ENCODE results near the gene BLNK.
A peak's percentile ranks its signal among the peaks of the same experiment; 100 is the strongest.

BLNK gene

DNA sequence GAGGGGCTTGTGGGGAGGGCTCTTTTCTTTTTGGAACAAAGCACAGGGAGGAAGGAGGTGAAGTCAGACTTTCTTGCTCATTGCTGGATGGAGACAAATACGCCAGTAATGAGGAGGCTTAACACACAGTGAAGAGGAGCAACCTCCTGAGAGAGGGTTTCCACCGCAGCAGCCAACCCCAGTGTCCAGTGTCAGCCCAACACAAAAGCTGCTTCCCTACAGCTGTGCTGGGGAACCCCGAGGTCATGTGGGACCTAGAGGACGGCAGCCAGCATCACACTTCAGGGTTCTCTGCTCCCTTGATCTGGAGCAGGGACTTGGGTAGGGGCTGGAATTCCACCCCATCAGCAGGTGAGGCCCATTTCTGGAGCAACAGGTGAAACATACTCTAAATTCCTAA lies 7.7 kb downstream of the BLNK start:
- Mint-ChIP-seq H3K9me3 (no peaks in the 10 kb centered on the region), H3K4me3 (no peak overlapping the region)
- no peak for ATAC-seq (replicated peaks)

GRCh38 chr10:96263176-96263575 lies 8.2 kb downstream of the BLNK start:
- ATAC-seq (replicated peaks) (no peak), DNase-seq (no peak)
- no peak overlapping the region for H3K4me3 Mint-ChIP-seq
- peaks cover 47 to 66% of the 10 kb centered on the region in 2 donors for H3K27me3 Mint-ChIP-seq
- H3K27ac Mint-ChIP-seq: no peak overlapping the region
- no peaks in the 10 kb centered on the region for H3K4me1 Mint-ChIP-seq (ENCODE audit: low read depth in 2 of 2)
- H3K36me3 Mint-ChIP-seq (ENCODE audit: insufficient read depth): no peaks in the 10 kb centered on the region
- H3K9me3 Mint-ChIP-seq: no peaks in the 10 kb centered on the region

More for the DNA sequence above, 7.7 kb downstream of the BLNK start:
- H3K36me3 Mint-ChIP-seq (ENCODE audit: insufficient read depth): no peaks in the 10 kb centered on the region
- peaks cover 51 to 70% of the 10 kb centered on the region in 2 donors for H3K27me3 Mint-ChIP-seq
- H3K4me1 Mint-ChIP-seq (ENCODE audit: low read depth in 2 of 2): no peaks in the 10 kb centered on the region
- no peak overlapping the region for H3K27ac Mint-ChIP-seq
- DNase-seq: no peak

GRCh38 chr10:96261930-96262329 lies 9.4 kb downstream of the BLNK start:
- H3K36me3 Mint-ChIP-seq (ENCODE audit: insufficient read depth): no peaks in the 10 kb centered on the region
- no peak for DNase-seq
- H3K4me3 Mint-ChIP-seq: no peak overlapping the region
- H3K27me3 Mint-ChIP-seq: peaks cover 43 to 70% of the 10 kb centered on the region in 2 donors
- H3K9me3 Mint-ChIP-seq: no peaks in the 10 kb centered on the region
- ATAC-seq (replicated peaks): no peak
- no peak overlapping the region for H3K27ac Mint-ChIP-seq
- H3K4me1 Mint-ChIP-seq (ENCODE audit: low read depth in 2 of 2): no peaks in the 10 kb centered on the region

DNA sequence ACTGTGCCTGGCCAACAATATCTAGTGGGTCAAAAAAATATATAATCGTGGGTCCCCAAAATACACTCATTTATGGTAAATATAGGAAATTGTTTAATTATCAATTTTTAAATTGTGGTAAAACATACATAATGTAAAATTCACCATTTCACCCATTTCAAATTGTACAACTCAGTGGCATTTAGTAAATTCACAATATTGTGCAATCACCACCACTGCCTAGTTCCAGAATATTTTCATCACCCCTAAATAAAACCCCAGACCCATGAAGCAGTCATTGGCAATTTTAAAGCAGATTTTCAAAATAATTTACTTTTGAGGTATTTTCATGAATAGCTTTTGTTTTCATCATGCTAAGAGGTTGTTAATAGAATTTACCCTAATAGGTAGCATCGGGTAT lies 10.2 kb downstream of the BLNK start:
- no peak overlapping the region for H3K4me3 Mint-ChIP-seq
- peaks cover 41 to 66% of the 10 kb centered on the region in 2 donors for H3K27me3 Mint-ChIP-seq
- H3K4me1 Mint-ChIP-seq (ENCODE audit: low read depth in 2 of 2): no peaks in the 10 kb centered on the region
- ATAC-seq (replicated peaks): no peak
- no peak for DNase-seq
- no peaks in the 10 kb centered on the region for H3K9me3 Mint-ChIP-seq
- no peak overlapping the region for H3K27ac Mint-ChIP-seq
- no peaks in the 10 kb centered on the region for H3K36me3 Mint-ChIP-seq (ENCODE audit: insufficient read depth)

DNA sequence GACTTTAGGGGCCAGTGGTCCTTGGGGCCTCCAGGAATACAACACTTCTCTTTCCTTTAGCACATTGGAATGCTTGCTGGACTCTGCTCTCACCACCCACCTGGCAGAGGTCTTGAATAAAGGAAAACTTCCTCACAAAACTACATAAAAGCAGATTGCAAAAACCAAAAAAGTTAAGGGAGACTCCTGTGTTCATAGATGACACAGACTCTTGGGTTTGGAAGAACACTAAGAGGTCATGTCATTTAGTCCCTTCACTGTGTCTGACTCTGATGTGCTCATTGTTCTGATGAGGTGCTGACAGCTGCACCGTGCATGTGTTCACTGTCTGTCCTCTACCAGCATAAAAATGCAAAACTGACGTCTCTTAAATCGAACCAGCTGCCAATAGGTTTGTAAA lies 11.4 kb downstream of the BLNK start:
- Mint-ChIP-seq H3K4me3 (no peak overlapping the region), H3K27me3 (peaks cover 33 to 63% of the 10 kb centered on the region in 2 donors), H3K27ac (no peak overlapping the region), H3K4me1 (ENCODE audit: low read depth in 2 of 2) (no peaks in the 10 kb centered on the region), H3K36me3 (ENCODE audit: insufficient read depth) (no peaks in the 10 kb centered on the region), H3K9me3 (no peaks in the 10 kb centered on the region)
- DNase-seq (no peak), ATAC-seq (replicated peaks) (no peak)

GRCh38 chr10:96259150-96259549 lies 12.2 kb downstream of the BLNK start:
- H3K4me1 Mint-ChIP-seq (ENCODE audit: low read depth in 2 of 2): no peaks in the 10 kb centered on the region
- H3K4me3 Mint-ChIP-seq: no peak overlapping the region
- no peak overlapping the region for H3K27ac Mint-ChIP-seq
- H3K27me3 Mint-ChIP-seq: peaks cover 31 to 65% of the 10 kb centered on the region in 2 donors
- ATAC-seq (replicated peaks): no peak
- DNase-seq: no peak
- no peaks in the 10 kb centered on the region for H3K9me3 Mint-ChIP-seq
- no peaks in the 10 kb centered on the region for H3K36me3 Mint-ChIP-seq (ENCODE audit: insufficient read depth)

GRCh38 chr10:96257944-96258343 lies 13.4 kb downstream of the BLNK start:
- ATAC-seq (replicated peaks) (no peak), DNase-seq (no peak)
- Mint-ChIP-seq H3K4me3 (no peak overlapping the region), H3K9me3 (no peaks in the 10 kb centered on the region), H3K27me3 (peaks cover 20 to 54% of the 10 kb centered on the region in 2 donors), H3K27ac (no peak overlapping the region), H3K36me3 (ENCODE audit: insufficient read depth) (no peaks in the 10 kb centered on the region), H3K4me1 (ENCODE audit: low read depth in 2 of 2) (no peaks in the 10 kb centered on the region)

DNA sequence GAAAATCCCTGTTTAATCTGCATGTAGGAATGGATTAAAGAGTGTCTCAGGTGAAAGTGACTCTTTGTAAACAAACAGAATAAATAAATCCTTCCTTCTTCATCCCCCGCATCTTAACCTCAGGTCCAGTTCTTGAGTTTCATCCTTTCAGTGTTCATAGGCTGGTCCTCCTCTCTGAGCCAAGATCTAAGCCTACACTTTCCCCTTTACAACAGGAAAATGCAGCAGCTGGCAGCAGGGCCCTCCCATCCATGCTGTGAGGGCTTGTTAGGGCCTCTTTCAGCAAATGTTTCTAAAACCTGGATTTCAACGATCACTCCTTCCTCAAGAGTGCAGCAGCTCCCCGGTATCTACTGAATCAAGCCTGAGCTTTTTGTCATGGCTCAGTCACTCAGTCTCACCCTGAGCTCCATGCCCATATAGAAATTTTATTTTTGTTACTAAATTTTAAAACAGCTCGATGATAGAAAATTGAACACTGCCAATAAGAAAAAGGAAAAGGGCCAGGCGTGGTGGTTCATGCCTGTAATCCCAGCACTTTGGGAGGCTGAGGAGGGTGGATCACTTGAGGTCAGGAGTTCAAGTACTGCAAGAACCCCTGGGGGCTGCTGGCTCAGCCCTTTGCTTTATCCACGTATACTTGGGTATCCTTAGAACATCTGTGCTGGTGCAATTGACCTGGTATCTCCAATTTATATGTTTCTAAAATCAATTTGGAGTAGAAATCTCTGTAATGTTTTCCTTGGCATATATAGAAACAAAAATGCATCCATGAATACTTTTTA lies 15.6 kb downstream of the BLNK start:
- no peak overlapping the region for H3K4me3 Mint-ChIP-seq
- DNase-seq (no peak), ATAC-seq (replicated peaks) (no peak)
- no peaks in the 10 kb centered on the region for H3K9me3 Mint-ChIP-seq
- H3K36me3 Mint-ChIP-seq (ENCODE audit: insufficient read depth): no peaks in the 10 kb centered on the region
- no peak overlapping the region for H3K27ac Mint-ChIP-seq
- H3K27me3 Mint-ChIP-seq: peaks cover 20 to 54% of the 10 kb centered on the region in 2 donors
- no peaks in the 10 kb centered on the region for H3K4me1 Mint-ChIP-seq (ENCODE audit: low read depth in 2 of 2)

GRCh38 chr10:96254976-96255375 lies 16.4 kb downstream of the BLNK start:
- no peak for DNase-seq
- H3K9me3 Mint-ChIP-seq: no peaks in the 10 kb centered on the region
- no peak overlapping the region for H3K27ac Mint-ChIP-seq
- ATAC-seq (replicated peaks): no peak
- peaks cover 16 to 48% of the 10 kb centered on the region in 2 donors for H3K27me3 Mint-ChIP-seq
- H3K4me1 Mint-ChIP-seq (ENCODE audit: low read depth in 2 of 2): no peaks in the 10 kb centered on the region
- H3K36me3 Mint-ChIP-seq (ENCODE audit: insufficient read depth): no peaks in the 10 kb centered on the region
- no peak overlapping the region for H3K4me3 Mint-ChIP-seq

GRCh38 chr10:96252730-96253129 lies 18.6 kb downstream of the BLNK start:
- no peaks in the 10 kb centered on the region for H3K9me3 Mint-ChIP-seq
- no peaks in the 10 kb centered on the region for H3K36me3 Mint-ChIP-seq (ENCODE audit: insufficient read depth)
- H3K27me3 Mint-ChIP-seq: peaks cover 23 to 40% of the 10 kb centered on the region in 2 donors
- no peak overlapping the region for H3K27ac Mint-ChIP-seq
- H3K4me1 Mint-ChIP-seq (ENCODE audit: low read depth in 2 of 2): no peaks in the 10 kb centered on the region
- H3K4me3 Mint-ChIP-seq: no peak overlapping the region
- ATAC-seq (replicated peaks) (no peak), DNase-seq (no peak)

DNA sequence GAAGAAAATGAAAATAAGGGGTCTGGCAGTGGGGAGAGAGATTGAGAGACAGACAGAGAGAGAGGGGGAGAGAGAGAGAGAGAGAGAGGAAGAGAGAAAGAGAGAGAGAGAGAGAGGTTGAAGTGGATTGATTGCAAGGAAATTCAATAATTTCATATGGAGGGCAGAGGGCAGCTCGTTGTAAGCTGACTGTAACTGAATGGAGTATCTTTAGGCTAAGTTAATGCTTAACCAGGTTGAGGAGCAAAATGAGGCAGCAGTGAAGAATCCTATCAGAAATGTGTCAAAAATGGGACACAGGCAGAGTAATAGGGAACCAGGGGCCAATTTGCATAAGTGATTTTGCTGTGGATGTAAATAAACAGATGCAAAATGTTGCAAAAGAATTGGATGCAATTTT lies 21.0 kb downstream of the BLNK start:
- Mint-ChIP-seq H3K36me3 (ENCODE audit: insufficient read depth) (no peaks in the 10 kb centered on the region), H3K4me1 (ENCODE audit: low read depth in 2 of 2) (no peaks in the 10 kb centered on the region), H3K9me3 (no peaks in the 10 kb centered on the region), H3K27me3 (peaks cover 18 to 25% of the 10 kb centered on the region in 2 donors), H3K4me3 (no peak overlapping the region), H3K27ac (no peak overlapping the region)
- DNase-seq (no peak), ATAC-seq (replicated peaks) (no peak)

DNA sequence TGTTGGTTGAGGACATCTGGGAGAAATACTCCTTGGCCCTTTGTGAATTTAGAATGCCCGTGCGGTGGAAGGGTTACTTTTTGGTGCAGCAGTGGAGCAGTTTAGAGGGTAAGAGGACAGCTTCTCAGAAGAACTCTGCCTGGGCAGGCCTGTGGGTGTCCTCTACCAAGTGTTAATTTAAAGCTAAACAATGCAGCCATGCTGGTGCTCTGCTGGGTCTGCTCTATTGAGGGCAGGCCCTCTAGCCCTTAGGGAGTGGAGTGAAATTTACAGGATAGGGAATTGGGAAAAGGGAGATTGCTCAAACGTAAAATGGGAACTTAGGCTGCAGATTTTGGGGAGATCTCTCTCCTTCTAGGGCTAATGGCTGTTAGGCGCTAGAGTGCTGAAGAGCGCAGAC lies 22.1 kb downstream of the BLNK start:
- Mint-ChIP-seq H3K9me3 (no peaks in the 10 kb centered on the region), H3K4me3 (no peak overlapping the region), H3K4me1 (ENCODE audit: low read depth in 2 of 2) (no peaks in the 10 kb centered on the region), H3K36me3 (ENCODE audit: insufficient read depth) (no peaks in the 10 kb centered on the region), H3K27ac (no peak overlapping the region), H3K27me3 (peaks cover 12 to 20% of the 10 kb centered on the region in 2 donors)
- ATAC-seq (replicated peaks) (no peak), DNase-seq (no peak)

- H3K4me3 Mint-ChIP-seq: no peak overlapping the region
- H3K4me1 Mint-ChIP-seq (ENCODE audit: low read depth in 2 of 2): no peaks in the 10 kb centered on the region
- no peaks in the 10 kb centered on the region for H3K9me3 Mint-ChIP-seq
- DNase-seq (no peak), ATAC-seq (replicated peaks) (peak; percentile 44)
- H3K27me3 Mint-ChIP-seq: peaks cover 15 to 32% of the 10 kb centered on the region in 2 donors
- H3K27ac Mint-ChIP-seq: peak overlapping the region in 1 of 2 donors; percentile 13
- H3K36me3 Mint-ChIP-seq (ENCODE audit: insufficient read depth): no peaks in the 10 kb centered on the region
Measured at GRCh38 chr10:96244354-96244753, 27.0 kb downstream of the BLNK start.

- no peaks in the 10 kb centered on the region for H3K36me3 Mint-ChIP-seq (ENCODE audit: insufficient read depth)
- no peak overlapping the region for H3K27ac Mint-ChIP-seq
- no peaks in the 10 kb centered on the region for H3K9me3 Mint-ChIP-seq
- DNase-seq (no peak), ATAC-seq (replicated peaks) (no peak)
- H3K27me3 Mint-ChIP-seq: peaks cover 11 to 33% of the 10 kb centered on the region in 2 donors
- H3K4me1 Mint-ChIP-seq (ENCODE audit: low read depth in 2 of 2): no peaks in the 10 kb centered on the region
- no peak overlapping the region for H3K4me3 Mint-ChIP-seq
Measured at GRCh38 chr10:96243296-96243695, 28.1 kb downstream of the BLNK start.
